Fibroblast of villous mesenchyme (primary cell): ENCODE results near the gene CXCR3. TPM values are rescaled to one million over a fixed set of nuclear protein-coding genes. Genes with fewer than 3 reads are reported as not detected.
"Not testable (repeated sequence)": the region's sequence is repeated elsewhere in the genome, so short reads cannot be mapped to it uniquely, and the experiment has no call there.

ENCODE experiments used
- DNase-seq: peaks from one replicate; pipeline ENCODE4 v3.0.0-alpha.2; 2010; ENCODE audit warnings: low read depth
- H3K4me3 ChIP-seq: 2 replicates; pipeline ENCODE4 v1.5.1; 2011; ENCODE audit warnings: low read depth, mild to moderate bottlenecking, low read length
- CTCF ChIP-seq: IDR thresholded peaks from 2 replicates; pipeline ENCODE4 v1.5.1; 2012; ENCODE audit warnings: low read depth, mild to moderate bottlenecking, low read length; ENCODE audit not compliant: insufficient read depth
- total RNA-seq: library from RNA; depleted of rRNA; stranded (reverse); fragments of >200 nt; gene quantifications from 2 replicates; pipeline ENCODE4 v1.2.3, GENCODE V29; 2012

Gene CXCR3
- total RNA-seq, 1 donor = not detected

- no peak overlapping the region for H3K4me3 ChIP-seq
- TF ChIP-seq CTCF = no peak
- DNase-seq = no peak
These were observed 476 bp upstream of the CXCR3 start for GRCh38 chrX:71618787-71619186.

DNA sequence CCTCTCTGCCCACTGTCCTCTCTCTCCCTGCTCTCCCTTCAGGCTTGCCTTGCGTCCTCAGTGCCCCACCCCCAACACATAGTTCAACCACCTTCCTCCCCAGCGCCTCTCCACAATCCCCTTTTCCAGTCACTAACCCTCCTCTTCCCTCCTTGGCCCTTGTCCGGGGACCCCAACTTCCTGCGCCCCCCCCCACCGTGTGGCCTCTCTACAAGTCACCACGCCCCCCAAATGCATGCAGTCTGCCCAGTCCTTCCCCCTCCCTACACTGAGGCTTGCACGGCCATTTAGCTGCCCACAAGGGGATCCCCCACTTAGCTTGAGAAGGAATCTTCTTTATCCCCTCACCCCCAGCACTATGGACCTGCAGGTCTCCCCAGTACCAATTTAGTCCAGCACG is 569 bp downstream of the CXCR3 start:
- no peak for DNase-seq
- TF ChIP-seq CTCF = no peak
- H3K4me3 ChIP-seq = no peak overlapping the region

- no peak for TF ChIP-seq CTCF
- H3K4me3 ChIP-seq = no peak overlapping the region
- DNase-seq = no peak
These were observed 1.4 kb downstream of the CXCR3 start for GRCh38 chrX:71616672-71617529.

- H3K4me3 ChIP-seq = no peak overlapping the region
- TF ChIP-seq CTCF = no peak
- DNase-seq = no peak
These were observed 2.4 kb downstream of the CXCR3 start for GRCh38 chrX:71615954-71616353.

DNA sequence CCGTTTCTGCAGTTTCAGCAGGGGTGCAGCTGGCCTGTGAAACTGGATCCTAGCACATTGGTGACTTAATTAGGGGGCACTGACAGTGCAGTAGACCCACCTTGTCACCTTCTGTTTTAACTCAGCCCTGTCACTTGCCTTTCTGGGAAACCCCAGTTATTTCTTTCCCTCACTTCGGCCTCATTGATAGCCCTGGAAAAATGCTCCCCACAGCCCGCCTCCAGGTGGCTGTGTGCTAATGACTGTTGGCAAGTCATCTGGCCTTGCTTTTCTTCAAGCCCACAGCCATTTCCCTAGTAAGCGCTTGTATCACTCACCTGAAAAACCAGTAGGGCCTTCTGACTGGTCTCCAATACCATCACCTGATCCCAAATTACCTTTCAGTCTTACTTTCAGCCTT is 3.3 kb downstream of the CXCR3 start:
- no peak overlapping the region for H3K4me3 ChIP-seq
- DNase-seq = no peak
- no peak for TF ChIP-seq CTCF

DNA sequence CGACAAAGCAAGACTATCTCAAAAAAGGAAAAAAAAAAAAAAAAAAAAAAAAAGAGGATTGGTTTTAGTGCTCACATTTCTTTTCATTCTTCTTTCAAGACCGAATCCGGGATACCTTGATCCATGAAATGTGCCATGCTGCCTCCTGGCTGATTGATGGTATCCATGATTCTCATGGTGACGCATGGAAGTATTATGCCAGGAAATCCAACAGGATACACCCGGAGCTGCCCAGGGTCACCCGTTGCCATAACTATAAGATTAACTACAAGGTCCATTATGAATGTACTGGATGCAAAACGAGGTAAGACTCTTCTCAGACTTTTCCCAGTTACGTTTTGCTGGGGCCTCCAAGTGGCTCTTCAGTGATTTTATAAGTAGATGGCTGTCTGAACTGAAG is 6.1 kb downstream of the CXCR3 start:
- no peak overlapping the region for H3K4me3 ChIP-seq
- no peak for TF ChIP-seq CTCF
- no peak for DNase-seq

DNA sequence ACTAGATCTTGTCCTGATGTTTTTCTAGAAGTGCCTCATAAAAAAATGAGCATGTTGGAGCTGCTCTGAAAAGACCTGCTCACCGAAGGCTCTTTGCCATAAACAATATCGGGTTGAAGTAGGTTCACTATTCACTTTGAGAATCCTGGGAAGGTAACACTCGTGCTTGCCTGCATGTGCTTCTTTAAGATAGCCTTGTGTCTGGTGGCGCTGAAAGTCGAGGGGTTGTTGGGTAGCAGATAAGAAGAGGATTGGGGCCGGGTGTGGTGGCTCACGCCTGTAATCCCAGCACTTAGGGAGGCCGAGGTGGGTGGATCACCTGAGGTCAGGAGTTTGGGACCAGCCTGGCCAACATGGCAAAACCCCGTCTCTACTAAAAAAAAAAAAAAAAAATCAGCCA is 6.6 kb downstream of the CXCR3 start:
- H3K4me3 ChIP-seq, DNase-seq: not testable (repeated sequence)
